GM12878 (cell line): ENCODE data around the gene BAZ1B. TPM values are rescaled to one million over a fixed set of nuclear protein-coding genes. Genes with fewer than 3 reads are reported as not detected.

ENCODE experiments used
- ATAC-seq: fragments of 200-7000 bp; cut with Tn5 transposase; 3 replicates; pipeline ENCODE4 v1.9.1; 2020; ENCODE audit warnings: mild to moderate bottlenecking, moderate library complexity
- BruUV-seq: library from RNA; stranded (reverse); fragments of 400-500 nt; replicated peaks from 2 replicates; lab custom pipeline; 2021; lab: Mats Ljungman, UMichigan
- CTCF ChIA-PET: fragments of 300-600 bp; sonication (Branson Sonifier 250); formaldehyde crosslinking; extraction: SDS; loops from one replicate; lab custom pipeline; 2021; ENCODE audit warnings: inconsistent platforms; lab: Yijun Ruan, JAX
- POLR2A ChIA-PET: fragments of 350-600 bp; formaldehyde crosslinking; extraction: SDS; loops from one replicate; lab custom pipeline; 2021; ENCODE audit warnings: inconsistent platforms; lab: Charles Lee
- RAD21 ChIA-PET: fragments of 300-600 bp; sonication (Branson Sonifier 250); formaldehyde crosslinking; loops from one replicate; lab custom pipeline; 2023; ENCODE audit warnings: antibody characterized with exemption; ENCODE audit not compliant: unreplicated experiment; lab: Charles Lee
- SMC1A ChIA-PET: fragments of 300-600 bp; sonication (Branson Sonifier 250); formaldehyde crosslinking; loops from one replicate; lab custom pipeline; 2023; ENCODE audit not compliant: unreplicated experiment, uncharacterized antibody; lab: Charles Lee
- DNase-seq: peaks from one replicate; pipeline ENCODE4 v3.0.0-alpha.2; 2011; ENCODE audit warnings: low read depth, low spot score
- FAIRE-seq: peaks from 3 replicates; lab custom pipeline; 2011; peaks lifted over from hg19 to GRCh38; lab: Jason Lieb, UNC
- H2AFZ ChIP-seq: 2 replicates; pipeline ENCODE4 v1.6.0; 2011; ENCODE audit warnings: low read depth, low read length, control low read depth; ENCODE audit not compliant: control insufficient read depth
- H3K27ac ChIP-seq: 2 replicates; pipeline ENCODE4 v1.5.1; 2011; ENCODE audit warnings: control low read depth; ENCODE audit not compliant: control insufficient read depth, insufficient read depth
- H3K27me3 ChIP-seq, 2 experiments: replicated peaks in 1 of 2; 2 replicates each; pipeline versions ENCODE4 v1.6.0 to v1.6.1; 2011; ENCODE audit warnings: low read length in 1 of 2; ENCODE audit not compliant: control insufficient read depth in 2 of 2, insufficient read depth in 2 of 2
- H3K36me3 ChIP-seq, 2 experiments: 2 replicates each; pipeline ENCODE4 v1.5.1; 2011; ENCODE audit warnings: low read length in 1 of 2; ENCODE audit not compliant: control insufficient read depth in 2 of 2, insufficient read depth in 2 of 2
- H3K4me1 ChIP-seq: 2 replicates; pipeline ENCODE4 v1.6.1; 2011; ENCODE audit warnings: mild to moderate bottlenecking, low read length, moderate library complexity, mixed read lengths; ENCODE audit not compliant: control insufficient read depth, insufficient read depth
- H3K4me2 ChIP-seq: 2 replicates; pipeline ENCODE4 v1.6.0; 2011; ENCODE audit warnings: control low read depth; ENCODE audit not compliant: control insufficient read depth, insufficient read depth
- H3K4me3 ChIP-seq: fragments of 200-600 bp; sonication (generic); 2 replicates; pipeline ENCODE4 v1.5.1; 2016
- H3K79me2 ChIP-seq: 2 replicates; pipeline ENCODE4 v1.6.0; 2011; ENCODE audit warnings: low read length; ENCODE audit not compliant: control insufficient read depth, insufficient read depth
- H3K9ac ChIP-seq: 2 replicates; pipeline ENCODE4 v1.8.0; 2011; ENCODE audit warnings: low read length, control low read depth, mixed read lengths; ENCODE audit not compliant: control insufficient read depth, insufficient read depth
- H3K9me3 ChIP-seq: replicated peaks from 3 replicates; pipeline ENCODE4 v1.5.1; 2011; ENCODE audit warnings: mild to moderate bottlenecking, low read length; ENCODE audit not compliant: control insufficient read depth, insufficient read depth
- H4K20me1 ChIP-seq: 2 replicates; pipeline ENCODE4 v1.6.0; 2011; ENCODE audit not compliant: control insufficient read depth, insufficient read depth
- ASH2L ChIP-seq: fragments of 300-600, 200-600 bp; sonication (generic); IDR thresholded peaks from 2 replicates; pipeline ENCODE4 v1.6.1; 2017; ENCODE audit warnings: low read depth, mild to moderate bottlenecking, borderline replicate concordance
- CHD2 ChIP-seq: IDR thresholded peaks from 2 replicates; pipeline ENCODE4 v1.6.1; 2011; ENCODE audit warnings: low read depth, low read length, improper control_type of control experiment, borderline replicate concordance
- EED ChIP-seq: sonication (generic); IDR thresholded peaks from 2 replicates; pipeline ENCODE4 v1.6.1; 2016; ENCODE audit warnings: antibody characterized with exemption, low read depth
- EGR1 ChIP-seq, 2 experiments: IDR thresholded peaks; 1 replicate in 1 of 2; 2 replicates in 1 of 2; pipeline ENCODE4 v1.6.1; 2011 to 2012; ENCODE audit warnings: low read depth in 2 of 2, low read length in 2 of 2, borderline replicate concordance in 1 of 2, mild to moderate bottlenecking in 1 of 2, moderate library complexity in 1 of 2
- HCFC1 ChIP-seq: fragments of 150-350 bp; IDR thresholded peaks from 2 replicates; pipeline ENCODE4 v1.6.1; 2014; ENCODE audit warnings: low read length
- IKZF1 ChIP-seq: fragments of 450-650 bp; conservative IDR thresholded peaks from 2 replicates; pipeline ENCODE4 v1.6.1; 2017; ENCODE audit warnings: antibody characterized with exemption, mild to moderate bottlenecking
- KAT2A ChIP-seq: conservative IDR thresholded peaks from 2 replicates; pipeline ENCODE4 v1.6.1; 2011; ENCODE audit warnings: low read depth, low read length; ENCODE audit not compliant: control insufficient read depth
- MEF2A ChIP-seq: IDR thresholded peaks from 2 replicates; pipeline ENCODE4 v1.6.1; 2011; ENCODE audit warnings: low read depth, mild to moderate bottlenecking, low read length, moderate library complexity; ENCODE audit not compliant: insufficient read depth
- NFYB ChIP-seq: IDR thresholded peaks from 2 replicates; pipeline ENCODE4 v1.6.1; 2011; ENCODE audit warnings: low read depth, mild to moderate bottlenecking, low read length, improper control_type of control experiment, moderate library complexity; ENCODE audit not compliant: insufficient read depth
- NR2C2 ChIP-seq: IDR thresholded peaks from 2 replicates; pipeline ENCODE4 v1.6.1; 2011; ENCODE audit warnings: borderline replicate concordance, low read depth; ENCODE audit not compliant: control insufficient read depth, insufficient read length
- POLR2AphosphoS5 ChIP-seq: IDR thresholded peaks from 2 replicates; pipeline ENCODE4 v1.6.1; 2011; ENCODE audit warnings: mild to moderate bottlenecking, low read length, inconsistent platforms
- POU2F2 ChIP-seq: IDR thresholded peaks from 3 replicates; pipeline ENCODE4 v1.6.1; 2011; ENCODE audit warnings: low read depth, mild to moderate bottlenecking, low read length, borderline replicate concordance
- SREBF1 ChIP-seq: IDR thresholded peaks from 2 replicates; pipeline ENCODE4 v1.6.1; 2012; ENCODE audit warnings: mild to moderate bottlenecking, low read length
- STAT1 ChIP-seq: fragments of 450-650 bp; conservative IDR thresholded peaks from 2 replicates; pipeline ENCODE4 v1.6.1; 2014; ENCODE audit warnings: antibody characterized with exemption, mild to moderate bottlenecking
- WGBS: methylation state at CpG from one replicate; pipeline ENCODE4 v1.1.6; 2016; ENCODE audit warnings: low lambda C conversion rate; ENCODE audit not compliant: insufficient replicate concordance, insufficient coverage; ENCODE audit errors: missing lambda C conversion rate; 5-methylcytosine and 5-hydroxymethylcytosine counted together
- in situ Hi-C: fragments of 300-500 bp; cut with MboI; formaldehyde crosslinking; loops from 9 replicates; pipeline ENCODE4 v1.14.3; 2018; ENCODE audit warnings: mixed read lengths
- intact Hi-C: fragments of 100-400 bp; cut with micrococcal nuclease; formaldehyde crosslinking; loops from one replicate; pipeline ENCODE4 v1.14.2; 2022; ENCODE audit not compliant: unreplicated experiment
- polyA plus RNA-seq, 11 experiments: library from polyadenylated mRNA; depleted of rRNA in 4 of 11; unstranded in 6 of 11; stranded (reverse) in 5 of 11; fragments of >200 nt; fragmentation: Nextera tagmentation in 4 of 11; fragmentation: Illumina TruSeq in 1 of 11; extraction: Ambion mirVana in 4 of 11; extraction: Trizol in 1 of 11; gene quantifications; 1 replicate in 1 of 11; 2 replicates in 10 of 11; pipeline versions ENCODE4 v1.2.1 to v1.2.3, GENCODE V29; 2011 to 2016; ENCODE audit warnings: inconsistent platforms in 2 of 11, missing spikeins in 2 of 11, low read depth in 1 of 11
- total RNA-seq, 4 experiments: library from RNA; depleted of rRNA in 3 of 4; stranded (reverse); fragments of >200 nt in 3 of 4; fragmentation: Illumina TruSeq in 1 of 4; extraction: Trizol in 1 of 4; gene quantifications; 2 replicates each; pipeline versions ENCODE4 v1.2.1 to v1.2.3, GENCODE V29; 2013 to 2021
- TF ChIP-seq, protein P1 (sequence below): fragments of 450-650 bp; IDR thresholded peaks from 2 replicates; pipeline ENCODE4 v1.6.1; 2016; ENCODE audit warnings: mild to moderate bottlenecking
- TF ChIP-seq, protein P2 (sequence below): IDR thresholded peaks from 2 replicates; pipeline ENCODE4 v1.6.1; 2011; ENCODE audit warnings: mild to moderate bottlenecking, low read depth, low read length, moderate library complexity; ENCODE audit not compliant: insufficient replicate concordance
- TF ChIP-seq, protein P3 (sequence below): fragments of 450-650 bp; IDR thresholded peaks from 2 replicates; pipeline ENCODE4 v1.6.1; 2016; ENCODE audit warnings: mild to moderate bottlenecking, moderate library complexity, borderline replicate concordance

BAZ1B gene
- total and polyA plus RNA-seq, 10 of the 15 experiments (the other 5 are each of a cell fraction or from before 2014, with no cell fraction given), result 14.0 to 77.4 (median 36.2) TPM

GRCh38 chr7:73567140-73567539 is 45.0 kb upstream of the BAZ1B start:
- H4K20me1 ChIP-seq, result no peaks in the 10 kb centered on the region
- TF ChIP-seq SREBF1 (no peak), IKZF1 (no peak), MEF2A (no peak), ASH2L (no peak), KAT2A (no peak), NR2C2 (no peak), NFYB (no peak), POLR2AphosphoS5 (no peak), POU2F2 (no peak), EED (no peak), HCFC1 (no peak), CHD2 (no peak), EGR1 (IDR thresholded peaks at IDR 0.05; ENCODE audit: borderline replicate concordance in 1 of 2, low read depth in 2 of 2, low read length in 2 of 2) (no peak), STAT1 (no peak)
- TF ChIP-seq, protein P1, sequence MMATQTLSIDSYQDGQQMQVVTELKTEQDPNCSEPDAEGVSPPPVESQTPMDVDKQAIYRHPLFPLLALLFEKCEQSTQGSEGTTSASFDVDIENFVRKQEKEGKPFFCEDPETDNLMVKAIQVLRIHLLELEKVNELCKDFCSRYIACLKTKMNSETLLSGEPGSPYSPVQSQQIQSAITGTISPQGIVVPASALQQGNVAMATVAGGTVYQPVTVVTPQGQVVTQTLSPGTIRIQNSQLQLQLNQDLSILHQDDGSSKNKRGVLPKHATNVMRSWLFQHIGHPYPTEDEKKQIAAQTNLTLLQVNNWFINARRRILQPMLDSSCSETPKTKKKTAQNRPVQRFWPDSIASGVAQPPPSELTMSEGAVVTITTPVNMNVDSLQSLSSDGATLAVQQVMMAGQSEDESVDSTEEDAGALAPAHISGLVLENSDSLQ, result no peak
- TF ChIP-seq, protein P2, sequence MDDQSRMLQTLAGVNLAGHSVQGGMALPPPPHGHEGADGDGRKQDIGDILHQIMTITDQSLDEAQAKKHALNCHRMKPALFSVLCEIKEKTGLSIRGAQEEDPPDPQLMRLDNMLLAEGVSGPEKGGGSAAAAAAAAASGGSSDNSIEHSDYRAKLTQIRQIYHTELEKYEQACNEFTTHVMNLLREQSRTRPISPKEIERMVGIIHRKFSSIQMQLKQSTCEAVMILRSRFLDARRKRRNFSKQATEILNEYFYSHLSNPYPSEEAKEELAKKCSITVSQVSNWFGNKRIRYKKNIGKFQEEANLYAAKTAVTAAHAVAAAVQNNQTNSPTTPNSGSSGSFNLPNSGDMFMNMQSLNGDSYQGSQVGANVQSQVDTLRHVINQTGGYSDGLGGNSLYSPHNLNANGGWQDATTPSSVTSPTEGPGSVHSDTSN, result no peak
- TF ChIP-seq, protein P3, sequence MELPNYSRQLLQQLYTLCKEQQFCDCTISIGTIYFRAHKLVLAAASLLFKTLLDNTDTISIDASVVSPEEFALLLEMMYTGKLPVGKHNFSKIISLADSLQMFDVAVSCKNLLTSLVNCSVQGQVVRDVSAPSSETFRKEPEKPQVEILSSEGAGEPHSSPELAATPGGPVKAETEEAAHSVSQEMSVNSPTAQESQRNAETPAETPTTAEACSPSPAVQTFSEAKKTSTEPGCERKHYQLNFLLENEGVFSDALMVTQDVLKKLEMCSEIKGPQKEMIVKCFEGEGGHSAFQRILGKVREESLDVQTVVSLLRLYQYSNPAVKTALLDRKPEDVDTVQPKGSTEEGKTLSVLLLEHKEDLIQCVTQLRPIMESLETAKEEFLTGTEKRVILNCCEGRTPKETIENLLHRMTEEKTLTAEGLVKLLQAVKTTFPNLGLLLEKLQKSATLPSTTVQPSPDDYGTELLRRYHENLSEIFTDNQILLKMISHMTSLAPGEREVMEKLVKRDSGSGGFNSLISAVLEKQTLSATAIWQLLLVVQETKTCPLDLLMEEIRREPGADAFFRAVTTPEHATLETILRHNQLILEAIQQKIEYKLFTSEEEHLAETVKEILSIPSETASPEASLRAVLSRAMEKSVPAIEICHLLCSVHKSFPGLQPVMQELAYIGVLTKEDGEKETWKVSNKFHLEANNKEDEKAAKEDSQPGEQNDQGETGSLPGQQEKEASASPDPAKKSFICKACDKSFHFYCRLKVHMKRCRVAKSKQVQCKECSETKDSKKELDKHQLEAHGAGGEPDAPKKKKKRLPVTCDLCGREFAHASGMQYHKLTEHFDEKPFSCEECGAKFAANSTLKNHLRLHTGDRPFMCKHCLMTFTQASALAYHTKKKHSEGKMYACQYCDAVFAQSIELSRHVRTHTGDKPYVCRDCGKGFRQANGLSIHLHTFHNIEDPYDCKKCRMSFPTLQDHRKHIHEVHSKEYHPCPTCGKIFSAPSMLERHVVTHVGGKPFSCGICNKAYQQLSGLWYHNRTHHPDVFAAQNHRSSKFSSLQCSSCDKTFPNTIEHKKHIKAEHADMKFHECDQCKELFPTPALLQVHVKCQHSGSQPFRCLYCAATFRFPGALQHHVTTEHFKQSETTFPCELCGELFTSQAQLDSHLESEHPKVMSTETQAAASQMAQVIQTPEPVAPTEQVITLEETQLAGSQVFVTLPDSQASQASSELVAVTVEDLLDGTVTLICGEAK, result no peak

More at GRCh38 chr7:73567140-73567539, 45.0 kb upstream of the BAZ1B start:
- Histone ChIP-seq H3K9me3 (no peaks in the 10 kb centered on the region), H3K27me3 (no peaks in the 10 kb centered on the region), H2AFZ (no peak overlapping the region), H3K4me2 (no peak overlapping the region), H3K36me3 (peaks cover 3 to 10% of the 10 kb centered on the region in 2 experiments; a peak in 3 of 4 replicates), H3K4me3 (no peak overlapping the region), H3K4me1 (no peaks in the 10 kb centered on the region), H3K79me2 (no peaks in the 10 kb centered on the region), H3K9ac (no peak overlapping the region), H3K27ac (no peak overlapping the region)
- ChIA-PET RAD21 (no interaction called here), CTCF (interaction anchor here (1.2 kb wide), 1 partner anchor 42 kb away, joined by 3 read pairs; no protein-coding TSS in a partner anchor), SMC1A (interaction anchor here (1.8 kb wide), 2 partner anchors 10 to 48 kb away, joined by 3 to 4 read pairs; partner anchors contain the start of gene BCL7B), POLR2A (interaction anchor here (1.1 to 1.7 kb wide), 2 partner anchors 45 to 46 kb away, joined by 3 to 6 read pairs; partner anchors contain the start of gene BAZ1B)
- DNase-seq (no peak), ATAC-seq (no peak), FAIRE-seq (no peak)
- in situ Hi-C loops, result no loop called here
- intact Hi-C loops, result no loop called here
- 71% methylated on average over 4 of the region's 4 CpGs for WGBS
- no TSS peak for BruUV-seq
